H9 (cell line): ENCODE measurements around the gene FAM117A. TPM values are rescaled to one million over a fixed set of nuclear protein-coding genes. Genes with fewer than 3 reads are reported as not detected.

Experiments used
- DNase-seq: peaks from one replicate; pipeline ENCODE4 v3.0.0-alpha.2; 2017
- H2AFZ ChIP-seq: one replicate; pipeline ENCODE4 v1.6.1; 2013; ENCODE audit warnings: mild to moderate bottlenecking, low read length, control low read depth, moderate library complexity
- H2AK5ac ChIP-seq: 2 replicates; pipeline ENCODE4 v1.6.1; 2013; ENCODE audit warnings: low read length, control low read depth, mixed read lengths; ENCODE audit not compliant: insufficient read length
- H2BK120ac ChIP-seq: one replicate; pipeline ENCODE4 v1.6.1; 2013; ENCODE audit warnings: low read depth, mild to moderate bottlenecking, low read length, control low read depth, inconsistent platforms; ENCODE audit not compliant: poor library complexity, severe bottlenecking
- H2BK12ac ChIP-seq: 2 replicates; pipeline ENCODE4 v1.6.1; 2013; ENCODE audit warnings: low read length, control low read depth, mixed read lengths, low read depth; ENCODE audit not compliant: insufficient read length
- H2BK15ac ChIP-seq: 2 replicates; pipeline ENCODE4 v1.6.1; 2013; ENCODE audit warnings: low read depth, low read length, control low read depth
- H2BK20ac ChIP-seq: one replicate; pipeline ENCODE4 v1.6.1; 2013; ENCODE audit warnings: low read depth, mild to moderate bottlenecking, low read length, control low read depth, inconsistent platforms; ENCODE audit not compliant: poor library complexity, severe bottlenecking
- H2BK5ac ChIP-seq: 2 replicates; pipeline ENCODE4 v1.6.1; 2013; ENCODE audit warnings: low read length, control low read depth, mixed read lengths; ENCODE audit not compliant: insufficient read length
- H3K14ac ChIP-seq: 2 replicates; pipeline ENCODE4 v1.6.1; 2013; ENCODE audit warnings: low read length, control low read depth; ENCODE audit not compliant: insufficient read depth
- H3K18ac ChIP-seq: 2 replicates; pipeline ENCODE4 v1.6.1; 2013; ENCODE audit warnings: low read depth, mild to moderate bottlenecking, mixed read lengths, low read length, control low read depth; ENCODE audit not compliant: insufficient read length
- H3K23ac ChIP-seq: 2 replicates; pipeline ENCODE4 v1.6.1; 2013; ENCODE audit warnings: low read length, control low read depth, mixed read lengths, low read depth; ENCODE audit not compliant: insufficient read length
- H3K23me2 ChIP-seq: 2 replicates; pipeline ENCODE4 v1.6.1; 2013; ENCODE audit warnings: low read depth, mild to moderate bottlenecking, mixed read lengths, low read length, control low read depth; ENCODE audit not compliant: insufficient read length, poor library complexity, severe bottlenecking
- H3K27ac ChIP-seq: 2 replicates; pipeline ENCODE4 v1.5.1; 2013; ENCODE audit warnings: low read length, control low read depth, mixed read lengths, low read depth; ENCODE audit not compliant: insufficient read length
- H3K27me3 ChIP-seq: 2 replicates; pipeline ENCODE4 v1.6.1; 2013; ENCODE audit warnings: low read length, control low read depth, inconsistent platforms; ENCODE audit not compliant: insufficient read depth
- H3K4ac ChIP-seq: 2 replicates; pipeline ENCODE4 v1.6.1; 2013; ENCODE audit warnings: low read depth, mild to moderate bottlenecking, control low read depth, inconsistent platforms, low read length, moderate library complexity
- H3K4me1 ChIP-seq: 2 replicates; pipeline ENCODE4 v1.6.1; 2013; ENCODE audit warnings: low read length, control low read depth, inconsistent platforms; ENCODE audit not compliant: insufficient read depth
- H3K4me2 ChIP-seq: 2 replicates; pipeline ENCODE4 v1.6.1; 2013; ENCODE audit warnings: low read length, control low read depth, mixed read lengths; ENCODE audit not compliant: insufficient read length, insufficient read depth
- H3K56ac ChIP-seq: 2 replicates; pipeline ENCODE4 v1.6.1; 2013; ENCODE audit warnings: low read depth, mild to moderate bottlenecking, mixed read lengths, low read length, control low read depth; ENCODE audit not compliant: insufficient read length
- H3K79me1 ChIP-seq: 2 replicates; pipeline ENCODE4 v1.6.1; 2013; ENCODE audit warnings: low read depth, mild to moderate bottlenecking, moderate library complexity, low read length, control low read depth, inconsistent platforms; ENCODE audit not compliant: insufficient read depth, poor library complexity, severe bottlenecking
- H3K79me2 ChIP-seq: 2 replicates; pipeline ENCODE4 v1.6.1; 2013; ENCODE audit warnings: low read length, control low read depth, inconsistent platforms; ENCODE audit not compliant: insufficient read depth
- H3K9ac ChIP-seq: 2 replicates; pipeline ENCODE4 v1.6.1; 2013; ENCODE audit warnings: low read length, control low read depth, mixed read lengths; ENCODE audit not compliant: insufficient read length; ENCODE audit errors: extremely low read depth
- H3K9me3 ChIP-seq: one replicate; pipeline ENCODE4 v1.6.1; 2013; ENCODE audit warnings: low read depth, low read length, inconsistent platforms; ENCODE audit not compliant: control insufficient read depth
- H3T11ph ChIP-seq: one replicate; pipeline ENCODE4 v1.6.1; 2013; ENCODE audit warnings: mild to moderate bottlenecking, low read length, control low read depth, inconsistent platforms
- H4K20me1 ChIP-seq: one replicate; pipeline ENCODE4 v1.6.1; 2013; ENCODE audit not compliant: control insufficient read depth, insufficient read length, insufficient read depth
- H4K5ac ChIP-seq: 2 replicates; pipeline ENCODE4 v1.6.1; 2013; ENCODE audit warnings: low read depth, mild to moderate bottlenecking, mixed read lengths, low read length, control low read depth; ENCODE audit not compliant: insufficient read length
- H4K8ac ChIP-seq: replicated peaks from 2 replicates; pipeline ENCODE4 v1.6.1; 2013; ENCODE audit warnings: low read length, control low read depth, mixed read lengths, low read depth; ENCODE audit not compliant: insufficient read length
- H4K91ac ChIP-seq: 2 replicates; pipeline ENCODE4 v1.6.1; 2013; ENCODE audit warnings: low read depth, mild to moderate bottlenecking, moderate library complexity, mixed read lengths, low read length, control low read depth; ENCODE audit not compliant: insufficient read length
- H3K27ac Mint-ChIP-seq, 3 experiments: 2 replicates in 2 of 3; 3 replicates in 1 of 3; pipeline ENCODE4 v1.8.0; 2020 to 2021; ENCODE audit warnings: mixed read lengths in 3 of 3, mild to moderate bottlenecking in 1 of 3, moderate library complexity in 1 of 3
- H3K27me3 Mint-ChIP-seq: 2 replicates; pipeline ENCODE4 v1.8.0; 2021; ENCODE audit warnings: low read depth, mild to moderate bottlenecking, moderate library complexity, mixed read lengths
- H3K36me3 Mint-ChIP-seq, 3 experiments: 2 replicates in 2 of 3; 3 replicates in 1 of 3; pipeline ENCODE4 v1.8.0; 2020 to 2021; ENCODE audit warnings: low read depth in 3 of 3, mixed read lengths in 3 of 3; ENCODE audit not compliant: insufficient read depth in 1 of 3
- H3K4me1 Mint-ChIP-seq, 2 experiments: 2 replicates each; pipeline ENCODE4 v1.8.0; 2020; ENCODE audit warnings: mixed read lengths in 2 of 2
- H3K4me3 Mint-ChIP-seq, 2 experiments: 2 replicates in 1 of 2; 3 replicates in 1 of 2; pipeline ENCODE4 v1.8.0; 2020 to 2021; ENCODE audit warnings: mild to moderate bottlenecking in 2 of 2, mixed read lengths in 2 of 2, moderate library complexity in 1 of 2
- H3K9me3 Mint-ChIP-seq, 2 experiments: 2 replicates in 1 of 2; 3 replicates in 1 of 2; pipeline ENCODE4 v1.8.0; 2020; ENCODE audit warnings: mild to moderate bottlenecking in 2 of 2, mixed read lengths in 2 of 2, moderate library complexity in 1 of 2
- CTCF ChIP-seq: fragments of 200-600 bp; sonication (generic); conservative IDR thresholded peaks from 3 replicates; pipeline ENCODE4 v1.8.0; 2021; ENCODE audit warnings: antibody characterized with exemption, mild to moderate bottlenecking
- WGBS: extraction: QIAGEN DNeasy Blood & Tissue Kit; methylation state at CpG from one replicate; pipeline ENCODE4 v1.1.7; 2013; ENCODE audit warnings: missing lambda C conversion rate, low lambda C conversion rate, mixed read lengths; ENCODE audit not compliant: insufficient read length; ENCODE audit errors: extremely low coverage; 5-methylcytosine and 5-hydroxymethylcytosine counted together
- total RNA-seq: library from RNA; stranded (reverse); gene quantifications from 2 replicates; pipeline ENCODE4 v1.2.1, GENCODE V29; 2021

FAM117A gene
- total RNA-seq, 1 experiment from 2014 or later, result 21.1 TPM

GRCh38 chr17:49677933-49678847 is 85.7 kb downstream of the FAM117A start, which contains the start of gene SPOP:
TSS of gene SPOP (minus strand) at chr17:49678097. CDS start at chr17:49622810, 55,287 bp downstream.
- Histone ChIP-seq H3K56ac (no peak within 1 kb of the TSS), H3K9me3 (no peaks in the 10 kb centered on the region), H3T11ph (no peak within 1 kb of the TSS), H3K4me1 (no peaks in the 10 kb centered on the region), H2BK15ac (no peak within 1 kb of the TSS), H3K14ac (peak within 1 kb of the TSS; percentile 89), H3K23me2 (peaks cover 5% of the 10 kb centered on the region), H3K27ac (no peak within 1 kb of the TSS), H4K20me1 (no peaks in the 10 kb centered on the region), H2BK20ac (no peak within 1 kb of the TSS), H2BK120ac (no peak within 1 kb of the TSS), H3K23ac (no peak within 1 kb of the TSS), H3K4me2 (peak within 1 kb of the TSS; percentile 98), H2AK5ac (no peak within 1 kb of the TSS), H3K4ac (no peak within 1 kb of the TSS), H4K5ac (no peak within 1 kb of the TSS), H3K18ac (peak within 1 kb of the TSS; percentile 61), H3K79me1 (no peaks in the 10 kb centered on the region), H4K91ac (no peak within 1 kb of the TSS), H3K79me2 (peaks cover 4% of the 10 kb centered on the region; the same call in 1 of the 2 replicates), H3K27me3 (no peaks in the 10 kb centered on the region), H4K8ac (no peak within 1 kb of the TSS), H2AFZ (peak within 1 kb of the TSS; percentile 26), H2BK12ac (no peak within 1 kb of the TSS), H3K9ac (peak within 1 kb of the TSS; percentile 72), H2BK5ac (no peak within 1 kb of the TSS)
- WGBS, result no CpG with 5 or more reads among the region's 53 CpGs
- peaks cover 11 to 23% of the 10 kb centered on the region in 2 experiments for H3K4me1 Mint-ChIP-seq
- DNase-seq, result peak; percentile 100
- peaks cover 4 to 8% of the 10 kb centered on the region in 2 experiments for H3K9me3 Mint-ChIP-seq
- H3K36me3 Mint-ChIP-seq, result peaks cover 12 to 26% (median 16%) of the 10 kb centered on the region in 3 experiments
- H3K27me3 Mint-ChIP-seq, result peaks cover 23% of the 10 kb centered on the region
- H3K27ac Mint-ChIP-seq, result peak within 1 kb of the TSS; percentile 98 to 99 (median 98)
- H3K4me3 Mint-ChIP-seq, result peak within 1 kb of the TSS; percentile 91 to 97
- no peak for TF ChIP-seq CTCF
